Ishikawa (cell line): ENCODE results near the gene SPOUT1.

Source experiments
- CEBPB ChIP-seq: IDR thresholded peaks from 2 replicates; pipeline ENCODE4 v1.6.1; 2012
- CREB1 ChIP-seq: IDR thresholded peaks from 2 replicates; pipeline ENCODE4 v1.6.1; 2012; ENCODE audit warnings: low read depth
- EGR1 ChIP-seq: IDR thresholded peaks from 2 replicates; pipeline ENCODE4 v1.6.1; 2012
- EP300 ChIP-seq: IDR thresholded peaks from 2 replicates; pipeline ENCODE4 v1.6.1; 2012; ENCODE audit warnings: borderline replicate concordance
- FOXM1 ChIP-seq: IDR thresholded peaks from 2 replicates; pipeline ENCODE4 v1.6.1; 2012; ENCODE audit warnings: low read depth, borderline replicate concordance
- NFIC ChIP-seq: IDR thresholded peaks from 2 replicates; pipeline ENCODE4 v1.6.1; 2012
- RAD21 ChIP-seq: IDR thresholded peaks from 2 replicates; pipeline ENCODE4 v1.6.1; 2012; ENCODE audit warnings: low read depth
- TAF1 ChIP-seq: IDR thresholded peaks from 2 replicates; pipeline ENCODE4 v1.6.1; 2012; ENCODE audit warnings: low read depth, mild to moderate bottlenecking
- TCF12 ChIP-seq: IDR thresholded peaks from 2 replicates; pipeline ENCODE4 v1.6.1; 2012; ENCODE audit warnings: low read depth
- TEAD4 ChIP-seq: IDR thresholded peaks from 2 replicates; pipeline ENCODE4 v1.6.1; 2012
- USF1 ChIP-seq: IDR thresholded peaks from 2 replicates; pipeline ENCODE4 v1.6.1; 2012
- YY1 ChIP-seq: IDR thresholded peaks from 2 replicates; pipeline ENCODE4 v1.6.1; 2012; ENCODE audit warnings: low read depth
- ZBTB7A ChIP-seq: IDR thresholded peaks from 2 replicates; pipeline ENCODE4 v1.6.1; 2012; ENCODE audit warnings: low read depth
- TF ChIP-seq, protein P1 (sequence below): IDR thresholded peaks from 2 replicates; pipeline ENCODE4 v1.6.1; 2012; ENCODE audit warnings: low read depth, mild to moderate bottlenecking
- TF ChIP-seq, protein P2 (sequence below): IDR thresholded peaks from 2 replicates; pipeline ENCODE4 v1.6.1; 2012

SPOUT1 gene

GRCh38 chr9:128841694-128842492 is 12.3 kb upstream of the SPOUT1 start:
- TF ChIP-seq YY1: no peak
- TF ChIP-seq EP300: no peak
- no peak for TF ChIP-seq CEBPB
- TF ChIP-seq CREB1: no peak
- TF ChIP-seq TAF1: no peak
- no peak for TF ChIP-seq TCF12
- TF ChIP-seq ZBTB7A: no peak
- TF ChIP-seq, protein P1, sequence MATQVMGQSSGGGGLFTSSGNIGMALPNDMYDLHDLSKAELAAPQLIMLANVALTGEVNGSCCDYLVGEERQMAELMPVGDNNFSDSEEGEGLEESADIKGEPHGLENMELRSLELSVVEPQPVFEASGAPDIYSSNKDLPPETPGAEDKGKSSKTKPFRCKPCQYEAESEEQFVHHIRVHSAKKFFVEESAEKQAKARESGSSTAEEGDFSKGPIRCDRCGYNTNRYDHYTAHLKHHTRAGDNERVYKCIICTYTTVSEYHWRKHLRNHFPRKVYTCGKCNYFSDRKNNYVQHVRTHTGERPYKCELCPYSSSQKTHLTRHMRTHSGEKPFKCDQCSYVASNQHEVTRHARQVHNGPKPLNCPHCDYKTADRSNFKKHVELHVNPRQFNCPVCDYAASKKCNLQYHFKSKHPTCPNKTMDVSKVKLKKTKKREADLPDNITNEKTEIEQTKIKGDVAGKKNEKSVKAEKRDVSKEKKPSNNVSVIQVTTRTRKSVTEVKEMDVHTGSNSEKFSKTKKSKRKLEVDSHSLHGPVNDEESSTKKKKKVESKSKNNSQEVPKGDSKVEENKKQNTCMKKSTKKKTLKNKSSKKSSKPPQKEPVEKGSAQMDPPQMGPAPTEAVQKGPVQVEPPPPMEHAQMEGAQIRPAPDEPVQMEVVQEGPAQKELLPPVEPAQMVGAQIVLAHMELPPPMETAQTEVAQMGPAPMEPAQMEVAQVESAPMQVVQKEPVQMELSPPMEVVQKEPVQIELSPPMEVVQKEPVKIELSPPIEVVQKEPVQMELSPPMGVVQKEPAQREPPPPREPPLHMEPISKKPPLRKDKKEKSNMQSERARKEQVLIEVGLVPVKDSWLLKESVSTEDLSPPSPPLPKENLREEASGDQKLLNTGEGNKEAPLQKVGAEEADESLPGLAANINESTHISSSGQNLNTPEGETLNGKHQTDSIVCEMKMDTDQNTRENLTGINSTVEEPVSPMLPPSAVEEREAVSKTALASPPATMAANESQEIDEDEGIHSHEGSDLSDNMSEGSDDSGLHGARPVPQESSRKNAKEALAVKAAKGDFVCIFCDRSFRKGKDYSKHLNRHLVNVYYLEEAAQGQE: no peak
- no peak for TF ChIP-seq NFIC
- TF ChIP-seq TEAD4: no peak
- no peak for TF ChIP-seq FOXM1
- TF ChIP-seq, protein P2, sequence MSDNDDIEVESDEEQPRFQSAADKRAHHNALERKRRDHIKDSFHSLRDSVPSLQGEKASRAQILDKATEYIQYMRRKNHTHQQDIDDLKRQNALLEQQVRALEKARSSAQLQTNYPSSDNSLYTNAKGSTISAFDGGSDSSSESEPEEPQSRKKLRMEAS: no peak
- no peak for TF ChIP-seq USF1
- TF ChIP-seq EGR1: no peak
- TF ChIP-seq RAD21: no peak

GRCh38 chr9:128840524-128840923 is 10.9 kb upstream of the SPOUT1 start:
- TF ChIP-seq USF1: no peak
- no peak for TF ChIP-seq NFIC
- no peak for TF ChIP-seq ZBTB7A
- no peak for TF ChIP-seq EP300
- TF ChIP-seq RAD21: no peak
- TF ChIP-seq TAF1: no peak
- no peak for TF ChIP-seq YY1
- no peak for TF ChIP-seq CEBPB
- no peak for TF ChIP-seq TCF12
- no peak for TF ChIP-seq CREB1
- TF ChIP-seq FOXM1: no peak
- no peak for TF ChIP-seq EGR1

- TF ChIP-seq FOXM1: no peak
- no peak for TF ChIP-seq TEAD4
- TF ChIP-seq, protein P2: no peak
- TF ChIP-seq RAD21: no peak
- TF ChIP-seq ZBTB7A: no peak
- no peak for TF ChIP-seq TCF12
- no peak for TF ChIP-seq TAF1
- TF ChIP-seq EP300: no peak
- no peak for TF ChIP-seq CREB1
- no peak for TF ChIP-seq USF1
- TF ChIP-seq CEBPB: no peak
- TF ChIP-seq EGR1: no peak
- TF ChIP-seq, protein P1: no peak
- TF ChIP-seq NFIC: no peak
- no peak for TF ChIP-seq YY1
Measured at GRCh38 chr9:128838338-128838737, 8.7 kb upstream of the SPOUT1 start.

DNA sequence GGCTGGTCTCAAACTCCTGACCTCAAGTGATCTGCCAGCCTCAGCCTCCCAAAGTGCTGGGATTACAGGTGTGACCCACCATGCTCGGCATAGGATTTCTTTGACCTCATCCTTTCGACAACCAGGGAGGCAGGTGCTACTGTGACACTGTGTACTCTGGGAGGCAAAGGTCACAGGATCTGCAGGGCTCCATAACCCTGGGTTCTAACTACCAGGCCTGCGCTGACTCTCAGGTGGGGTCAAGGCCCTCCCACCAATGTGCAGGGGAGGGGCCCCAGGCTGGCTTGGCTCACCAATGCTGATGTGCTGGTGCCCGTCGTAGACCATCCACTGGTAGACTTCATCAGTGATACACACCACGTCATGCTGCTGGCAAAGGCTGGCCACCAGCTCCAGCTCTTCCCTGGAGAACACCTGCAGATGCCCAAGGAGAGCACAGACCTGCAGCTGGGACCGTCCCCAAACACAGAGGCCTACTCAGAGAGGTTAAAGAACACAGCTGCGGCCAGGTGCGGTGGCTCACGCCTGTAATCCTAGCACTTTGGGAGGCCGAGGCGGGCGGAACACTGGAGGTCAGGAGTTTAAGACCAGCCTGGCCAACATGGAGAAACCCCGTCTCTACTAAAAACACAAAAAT is 7.0 kb upstream of the SPOUT1 start:
- TF ChIP-seq CEBPB (no peak), CREB1 (no peak), TAF1 (no peak), USF1 (no peak), EGR1 (no peak), TEAD4 (no peak), NFIC (no peak), TCF12 (no peak), FOXM1 (no peak), YY1 (no peak), RAD21 (no peak), EP300 (no peak), ZBTB7A (no peak)
- TF ChIP-seq, protein P1: no peak
- TF ChIP-seq, protein P2: no peak
